Measurements from ENCODE around the gene PCNX2. TPM values are rescaled to one million over a fixed set of nuclear protein-coding genes. Genes with fewer than 3 reads are reported as not detected.
A peak's percentile ranks its signal among the peaks of the same experiment; 100 is the strongest.

The PCNX2 gene
- total and polyA plus RNA-seq, 2 experiments from 2014 or later: 5.0 to 13.7 TPM

- Histone ChIP-seq H3K4me1 (ENCODE audit: insufficient read depth) (peaks cover 21% of the 10 kb centered on the region), H4K20me1 (ENCODE audit: insufficient read depth) (no peaks in the 10 kb centered on the region), H3K4me3 (peak within 1 kb of the TSS; percentile 92), H3K27me3 (replicated peaks; ENCODE audit: insufficient read depth) (no peaks in the 10 kb centered on the region), H3F3A (ENCODE audit: insufficient read depth) (0 out of 2 replicates have a peak, but pooled peaks cover 9% of the 10 kb centered on the region), H2AFZ (peak within 1 kb of the TSS; percentile 87), H3K9me2 (ENCODE audit: insufficient read depth) (no peaks in the 10 kb centered on the region), H3K9ac (peak within 1 kb of the TSS; percentile 81), H3K9me3 (ENCODE audit: low read depth) (no peaks in the 10 kb centered on the region), H3K79me2 (ENCODE audit: insufficient read depth) (peaks cover 26% of the 10 kb centered on the region), H3K36me3 (ENCODE audit: low read depth) (no peaks in the 10 kb centered on the region), H3K4me2 (ENCODE audit: unreplicated experiment) (peak within 1 kb of the TSS; percentile 74), H3K27ac (peak within 1 kb of the TSS; percentile 52)
- peak; percentile 98 for DNase-seq
- 1 to 2% methylated on average over 33 to 54 of the region's 56 CpGs for WGBS, 2 experiments (ENCODE audit: low coverage in 1 of 2, low lambda C conversion rate in 2 of 2, missing lambda C conversion rate in 2 of 2)
- in situ Hi-C loops (cut with MboI): loop anchor here (10.0 kb wide), 1 partner anchor 316 kb away; the partner anchor contains the start of gene SIPA1L2
- TF ChIP-seq EZH2phosphoT487 (IDR thresholded peaks at IDR 0.05; ENCODE audit: insufficient read depth, low read depth) (no peak), EZH2 (IDR thresholded peaks at IDR 0.05; ENCODE audit: insufficient read depth, poor library complexity, severe bottlenecking) (no peak)
These were observed 345.0 kb downstream of the PCNX2 start, which contains the start of gene NTPCR for GRCh38 chr1:232950197-232951176. Gene NTPCR (plus strand): TSS chr1:232950611. CDS start chr1:232950711, 100 bp downstream.

DNA sequence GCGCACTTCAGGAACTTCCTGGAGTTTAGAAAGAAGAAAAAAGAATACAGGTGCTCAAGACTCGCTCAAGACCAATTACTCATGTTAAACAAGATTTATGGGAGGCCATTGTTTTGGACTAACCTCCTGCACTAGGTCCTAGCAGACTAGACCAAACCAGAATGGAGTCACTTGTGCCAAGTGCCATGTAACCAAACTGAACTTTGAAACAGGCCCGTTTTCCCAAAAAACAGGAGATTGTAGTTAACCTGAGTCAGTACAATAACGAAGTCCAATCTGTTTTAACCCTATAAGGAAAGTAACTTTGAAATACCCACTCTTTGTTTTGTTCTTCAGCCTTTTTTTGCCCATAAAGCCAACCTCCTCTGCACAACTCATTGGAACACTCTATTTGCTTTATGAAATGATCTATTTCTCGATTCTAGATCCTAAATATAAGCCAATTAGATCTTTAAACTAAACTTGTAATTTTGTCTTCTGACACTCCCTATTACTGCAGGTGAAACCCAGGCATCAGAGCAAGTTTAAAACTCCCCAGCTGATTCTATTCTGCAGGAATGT, 345.8 kb downstream of the PCNX2 start:
- no peak for DNase-seq
- peaks cover 21% of the 10 kb centered on the region for H3K4me1 ChIP-seq (ENCODE audit: insufficient read depth)
- in situ Hi-C loops (cut with MboI): loop anchor here (10.0 kb wide), 1 partner anchor 315 kb away; the partner anchor contains the start of gene SIPA1L2
- peak overlapping the region; percentile 81 for H3K9ac ChIP-seq
- no peaks in the 10 kb centered on the region for H3K27me3 ChIP-seq (replicated peaks; ENCODE audit: insufficient read depth)
- H3K4me2 ChIP-seq (ENCODE audit: unreplicated experiment): peak overlapping the region; percentile 74
- no peaks in the 10 kb centered on the region for H3K9me2 ChIP-seq (ENCODE audit: insufficient read depth)
- H3K79me2 ChIP-seq (ENCODE audit: insufficient read depth): peaks cover 25% of the 10 kb centered on the region
- no peak for TF ChIP-seq EZH2 (IDR thresholded peaks at IDR 0.05; ENCODE audit: insufficient read depth, poor library complexity, severe bottlenecking)
- TF ChIP-seq EZH2phosphoT487 (IDR thresholded peaks at IDR 0.05; ENCODE audit: insufficient read depth, low read depth): no peak
- peak overlapping the region; percentile 92 for H3K4me3 ChIP-seq
- H3F3A ChIP-seq (ENCODE audit: insufficient read depth): 0 out of 2 replicates have a peak, but pooled peaks cover 9% of the 10 kb centered on the region
- peak overlapping the region; percentile 87 for H2AFZ ChIP-seq
- H3K27ac ChIP-seq: peak overlapping the region; percentile 52
- H3K36me3 ChIP-seq (ENCODE audit: low read depth): no peaks in the 10 kb centered on the region
- H3K9me3 ChIP-seq (ENCODE audit: low read depth): no peaks in the 10 kb centered on the region
- 86 to 91% methylated on average over 5 of the region's 5 CpGs for whole genome bisulfite sequencing, 2 experiments (ENCODE audit: low coverage in 1 of 2, low lambda C conversion rate in 2 of 2, missing lambda C conversion rate in 2 of 2)
- no peaks in the 10 kb centered on the region for H4K20me1 ChIP-seq (ENCODE audit: insufficient read depth)

GRCh38 chr1:232944347-232944746, 351.2 kb downstream of the PCNX2 start:
- TF ChIP-seq EZH2phosphoT487 (IDR thresholded peaks at IDR 0.05; ENCODE audit: insufficient read depth, low read depth): no peak
- no peak for TF ChIP-seq EZH2 (IDR thresholded peaks at IDR 0.05; ENCODE audit: insufficient read depth, poor library complexity, severe bottlenecking)
- H3K36me3 ChIP-seq (ENCODE audit: low read depth): no peaks in the 10 kb centered on the region
- H3F3A ChIP-seq (ENCODE audit: insufficient read depth): 0 out of 2 replicates have a peak, but pooled peaks cover 2% of the 10 kb centered on the region
- no peak overlapping the region for H3K4me3 ChIP-seq
- H4K20me1 ChIP-seq (ENCODE audit: insufficient read depth): no peaks in the 10 kb centered on the region
- no peak overlapping the region for H3K27ac ChIP-seq
- no peaks in the 10 kb centered on the region for H3K9me3 ChIP-seq (ENCODE audit: low read depth)
- H3K4me2 ChIP-seq (ENCODE audit: unreplicated experiment): no peak overlapping the region
- H3K9me2 ChIP-seq (ENCODE audit: insufficient read depth): no peaks in the 10 kb centered on the region
- no peak for DNase-seq
- no peaks in the 10 kb centered on the region for H3K79me2 ChIP-seq (ENCODE audit: insufficient read depth)
- no peaks in the 10 kb centered on the region for H3K27me3 ChIP-seq (replicated peaks; ENCODE audit: insufficient read depth)
- 75 to 83% methylated on average over 5 of the region's 5 CpGs for WGBS, 2 experiments (ENCODE audit: low coverage in 1 of 2, low lambda C conversion rate in 2 of 2, missing lambda C conversion rate in 2 of 2)
- H2AFZ ChIP-seq: no peak overlapping the region
- in situ Hi-C loops (cut with MboI): no loop called here
- H3K9ac ChIP-seq: no peak overlapping the region
- no peaks in the 10 kb centered on the region for H3K4me1 ChIP-seq (ENCODE audit: insufficient read depth)

- Histone ChIP-seq H3K9ac (no peak overlapping the region), H4K20me1 (ENCODE audit: insufficient read depth) (no peaks in the 10 kb centered on the region), H3K9me2 (ENCODE audit: insufficient read depth) (no peaks in the 10 kb centered on the region), H3K4me1 (ENCODE audit: insufficient read depth) (no peaks in the 10 kb centered on the region), H3K9me3 (ENCODE audit: low read depth) (no peaks in the 10 kb centered on the region), H3K4me2 (ENCODE audit: unreplicated experiment) (no peak overlapping the region), H3K27ac (no peak overlapping the region), H3K36me3 (ENCODE audit: low read depth) (no peaks in the 10 kb centered on the region), H3K79me2 (ENCODE audit: insufficient read depth) (no peaks in the 10 kb centered on the region), H3K27me3 (replicated peaks; ENCODE audit: insufficient read depth) (no peaks in the 10 kb centered on the region), H2AFZ (no peak overlapping the region), H3F3A (ENCODE audit: insufficient read depth) (no peaks in the 10 kb centered on the region), H3K4me3 (no peak overlapping the region)
- DNase-seq: no peak
- in situ Hi-C loops (cut with MboI): no loop called here
- WGBS, 2 experiments (ENCODE audit: low coverage in 1 of 2, low lambda C conversion rate in 2 of 2, missing lambda C conversion rate in 2 of 2): 54% methylated on average over 9 of the region's 9 CpGs
- TF ChIP-seq EZH2phosphoT487 (IDR thresholded peaks at IDR 0.05; ENCODE audit: insufficient read depth, low read depth) (no peak), EZH2 (IDR thresholded peaks at IDR 0.05; ENCODE audit: insufficient read depth, poor library complexity, severe bottlenecking) (no peak)
These were observed 351.8 kb downstream of the PCNX2 start for GRCh38 chr1:232943679-232944252.

Data from GM23248 (cell line).